ENCODE results near the gene TRIM39.
A peak's percentile ranks its signal among the peaks of the same experiment; 100 is the strongest.

TRIM39 gene

GRCh38 chr6:30344868-30345671, 18.3 kb downstream of the TRIM39 start, which contains the start of gene RPP21:
Gene RPP21 (plus strand): TSS chr6:30345156. CDS start chr6:30345172, 16 bp downstream.
- peaks cover 14% of the 10 kb centered on the region; the same call in 1 of the 2 replicates for H3K36me3 ChIP-seq (ENCODE audit: low read depth)
- H3K27me3 ChIP-seq (ENCODE audit: insufficient read depth, poor library complexity, severe bottlenecking) = no peaks in the 10 kb centered on the region
- TF ChIP-seq, protein P1, sequence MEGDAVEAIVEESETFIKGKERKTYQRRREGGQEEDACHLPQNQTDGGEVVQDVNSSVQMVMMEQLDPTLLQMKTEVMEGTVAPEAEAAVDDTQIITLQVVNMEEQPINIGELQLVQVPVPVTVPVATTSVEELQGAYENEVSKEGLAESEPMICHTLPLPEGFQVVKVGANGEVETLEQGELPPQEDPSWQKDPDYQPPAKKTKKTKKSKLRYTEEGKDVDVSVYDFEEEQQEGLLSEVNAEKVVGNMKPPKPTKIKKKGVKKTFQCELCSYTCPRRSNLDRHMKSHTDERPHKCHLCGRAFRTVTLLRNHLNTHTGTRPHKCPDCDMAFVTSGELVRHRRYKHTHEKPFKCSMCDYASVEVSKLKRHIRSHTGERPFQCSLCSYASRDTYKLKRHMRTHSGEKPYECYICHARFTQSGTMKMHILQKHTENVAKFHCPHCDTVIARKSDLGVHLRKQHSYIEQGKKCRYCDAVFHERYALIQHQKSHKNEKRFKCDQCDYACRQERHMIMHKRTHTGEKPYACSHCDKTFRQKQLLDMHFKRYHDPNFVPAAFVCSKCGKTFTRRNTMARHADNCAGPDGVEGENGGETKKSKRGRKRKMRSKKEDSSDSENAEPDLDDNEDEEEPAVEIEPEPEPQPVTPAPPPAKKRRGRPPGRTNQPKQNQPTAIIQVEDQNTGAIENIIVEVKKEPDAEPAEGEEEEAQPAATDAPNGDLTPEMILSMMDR (IDR thresholded peaks at IDR 0.05; ENCODE audit: poor library complexity, severe bottlenecking) = no peak
- H3K9me3 ChIP-seq (ENCODE audit: severe bottlenecking) = no peaks in the 10 kb centered on the region
- no peaks in the 10 kb centered on the region for H3K4me1 ChIP-seq (ENCODE audit: insufficient read depth, poor library complexity, severe bottlenecking)
- peak; percentile 85 for DNase-seq (ENCODE audit: low spot score)
- ATAC-seq (ENCODE audit: low read depth) = peak; percentile 98
- peak within 1 kb of the TSS; percentile 96 for H3K4me3 ChIP-seq (ENCODE audit: severe bottlenecking)
- peak within 1 kb of the TSS; percentile 24 for H3K27ac ChIP-seq (ENCODE audit: poor library complexity, severe bottlenecking)

GRCh38 chr6:30345852-30346251, 19.1 kb downstream of the TRIM39 start:
- DNase-seq (ENCODE audit: low spot score) (no peak), ATAC-seq (ENCODE audit: low read depth) (no peak)
- Histone ChIP-seq H3K27ac (ENCODE audit: poor library complexity, severe bottlenecking) (peak overlapping the region; percentile 24), H3K4me1 (ENCODE audit: insufficient read depth, poor library complexity, severe bottlenecking) (no peaks in the 10 kb centered on the region), H3K4me3 (ENCODE audit: severe bottlenecking) (peak overlapping the region; percentile 96), H3K27me3 (ENCODE audit: insufficient read depth, poor library complexity, severe bottlenecking) (no peaks in the 10 kb centered on the region), H3K9me3 (ENCODE audit: severe bottlenecking) (no peaks in the 10 kb centered on the region), H3K36me3 (ENCODE audit: low read depth) (peaks cover 14% of the 10 kb centered on the region; the same call in 1 of the 2 replicates)
- TF ChIP-seq, protein P1 (IDR thresholded peaks at IDR 0.05; ENCODE audit: poor library complexity, severe bottlenecking) = no peak

- no peak overlapping the region for H3K27ac ChIP-seq (ENCODE audit: poor library complexity, severe bottlenecking)
- TF ChIP-seq, protein P1 (IDR thresholded peaks at IDR 0.05; ENCODE audit: poor library complexity, severe bottlenecking) = no peak
- ATAC-seq (ENCODE audit: low read depth) (no peak), DNase-seq (ENCODE audit: low spot score) (no peak)
- H3K36me3 ChIP-seq (ENCODE audit: low read depth) = peaks cover 14% of the 10 kb centered on the region; the same call in 1 of the 2 replicates
- H3K9me3 ChIP-seq (ENCODE audit: severe bottlenecking) = no peaks in the 10 kb centered on the region
- H3K4me3 ChIP-seq (ENCODE audit: severe bottlenecking) = no peak overlapping the region
- H3K4me1 ChIP-seq (ENCODE audit: insufficient read depth, poor library complexity, severe bottlenecking) = no peaks in the 10 kb centered on the region
- H3K27me3 ChIP-seq (ENCODE audit: insufficient read depth, poor library complexity, severe bottlenecking) = no peaks in the 10 kb centered on the region
Observed at GRCh38 chr6:30348957-30349356, 22.2 kb downstream of the TRIM39 start.

DNA sequence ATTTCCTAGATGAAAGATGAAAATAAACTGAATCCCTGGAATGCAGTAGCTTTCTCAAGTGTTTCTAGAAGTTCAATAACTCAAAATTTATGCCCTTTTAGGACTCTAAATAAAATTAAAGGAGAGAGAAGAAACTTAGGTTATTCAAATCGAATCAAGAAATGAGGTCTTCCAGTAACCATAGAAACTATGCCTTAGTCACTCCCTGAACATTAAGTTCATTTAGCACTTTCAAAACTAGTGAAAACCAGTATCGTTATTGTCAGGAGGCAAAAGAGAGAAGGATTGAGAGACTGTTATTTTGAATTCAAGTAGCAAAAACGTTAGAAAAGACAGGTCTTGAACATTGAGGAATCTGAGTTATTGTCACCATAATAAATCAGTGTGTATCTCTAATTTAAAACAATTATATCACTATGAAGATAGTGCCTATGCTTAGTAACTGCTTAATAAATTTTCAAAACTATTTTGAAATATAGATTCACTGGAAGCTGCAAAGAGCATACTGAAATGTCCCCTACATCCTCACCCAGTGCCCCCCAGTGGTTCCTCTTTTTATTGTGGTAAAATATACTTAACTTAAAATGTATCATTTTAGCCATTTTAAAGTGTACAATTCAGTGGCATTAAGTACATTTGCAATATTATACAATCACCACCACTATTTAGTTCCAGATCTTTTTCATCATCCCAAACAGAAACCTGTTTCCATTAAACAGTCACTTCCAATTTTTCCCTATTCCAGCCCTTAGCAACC, 22.9 kb downstream of the TRIM39 start:
- ATAC-seq (ENCODE audit: low read depth) (no peak), DNase-seq (ENCODE audit: low spot score) (no peak)
- no peaks in the 10 kb centered on the region for H3K4me1 ChIP-seq (ENCODE audit: insufficient read depth, poor library complexity, severe bottlenecking)
- TF ChIP-seq, protein P1 (IDR thresholded peaks at IDR 0.05; ENCODE audit: poor library complexity, severe bottlenecking) = peak; percentile 6
- peaks cover 14% of the 10 kb centered on the region; the same call in 1 of the 2 replicates for H3K36me3 ChIP-seq (ENCODE audit: low read depth)
- no peak overlapping the region for H3K4me3 ChIP-seq (ENCODE audit: severe bottlenecking)
- no peaks in the 10 kb centered on the region for H3K9me3 ChIP-seq (ENCODE audit: severe bottlenecking)
- no peaks in the 10 kb centered on the region for H3K27me3 ChIP-seq (ENCODE audit: insufficient read depth, poor library complexity, severe bottlenecking)
- H3K27ac ChIP-seq (ENCODE audit: poor library complexity, severe bottlenecking) = no peak overlapping the region
